NB4 (cell line): ENCODE measurements around the gene CBFA2T3.
A peak's percentile ranks its signal among the peaks of the same experiment; 100 is the strongest.

Experiments used
- CTCF ChIP-seq: IDR thresholded peaks from one replicate; pipeline ENCODE4 v1.5.1; 2012; ENCODE audit warnings: low read depth, low read length
- POLR2A ChIP-seq: IDR thresholded peaks from 2 replicates; pipeline ENCODE4 v1.6.1; 2011; ENCODE audit warnings: mild to moderate bottlenecking; ENCODE audit not compliant: insufficient read length; ENCODE audit errors: extremely low read depth
- TF ChIP-seq, protein P1 (sequence below): IDR thresholded peaks from 2 replicates; pipeline ENCODE4 v1.6.1; 2011; ENCODE audit warnings: low read depth, low read length

GRCh38 chr16:88941913-88942909 is 34.8 kb downstream of the CBFA2T3 start:
- TF ChIP-seq CTCF (peak; percentile 48), POLR2A (no peak)
- TF ChIP-seq, protein P1, sequence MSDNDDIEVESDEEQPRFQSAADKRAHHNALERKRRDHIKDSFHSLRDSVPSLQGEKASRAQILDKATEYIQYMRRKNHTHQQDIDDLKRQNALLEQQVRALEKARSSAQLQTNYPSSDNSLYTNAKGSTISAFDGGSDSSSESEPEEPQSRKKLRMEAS: peak; percentile 77
